Measurements from ENCODE around the gene MCF2L. TPM values are rescaled to one million over a fixed set of nuclear protein-coding genes. Genes with fewer than 3 reads are reported as not detected.
A peak's percentile ranks its signal among the peaks of the same experiment; 100 is the strongest.
"Not testable (repeated sequence)": the region's sequence is repeated elsewhere in the genome, so short reads cannot be mapped to it uniquely, and the experiment has no call there.

The MCF2L gene
- total RNA-seq, 1 donor from 2014 or later: 6.7 TPM

DNA sequence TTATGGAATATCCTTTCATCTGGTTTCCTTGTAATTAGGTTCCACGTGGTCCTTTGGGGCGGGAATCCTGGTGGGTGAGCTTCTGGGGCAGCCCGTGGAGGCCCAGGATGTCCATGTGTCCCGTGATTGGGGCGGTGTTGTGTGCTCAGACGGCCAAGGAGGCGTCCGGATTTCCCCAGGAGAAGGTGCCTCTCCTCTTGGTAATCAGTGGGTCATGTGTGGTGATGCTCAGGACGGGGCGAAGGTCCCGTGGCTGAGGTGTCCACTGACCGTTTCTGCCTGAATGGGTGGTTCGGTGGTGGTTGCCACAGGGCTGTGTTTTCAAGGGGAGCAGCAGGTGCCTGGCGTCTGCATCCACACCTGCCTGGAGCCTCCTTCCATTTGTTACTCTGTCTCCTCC, 84.4 kb downstream of the MCF2L start:
- Mint-ChIP-seq H3K27ac (ENCODE audit: unreplicated experiment) (no peak overlapping the region), H3K27me3 (ENCODE audit: low read depth) (peaks cover 10% of the 10 kb centered on the region), H3K4me1 (ENCODE audit: low read depth) (peaks cover 4% of the 10 kb centered on the region), H3K4me3 (ENCODE audit: unreplicated experiment) (no peak overlapping the region), H3K36me3 (ENCODE audit: low read depth) (peaks cover 3% of the 10 kb centered on the region), H3K9me3 (ENCODE audit: low read depth) (no peaks in the 10 kb centered on the region)
- TF ChIP-seq, protein P1, sequence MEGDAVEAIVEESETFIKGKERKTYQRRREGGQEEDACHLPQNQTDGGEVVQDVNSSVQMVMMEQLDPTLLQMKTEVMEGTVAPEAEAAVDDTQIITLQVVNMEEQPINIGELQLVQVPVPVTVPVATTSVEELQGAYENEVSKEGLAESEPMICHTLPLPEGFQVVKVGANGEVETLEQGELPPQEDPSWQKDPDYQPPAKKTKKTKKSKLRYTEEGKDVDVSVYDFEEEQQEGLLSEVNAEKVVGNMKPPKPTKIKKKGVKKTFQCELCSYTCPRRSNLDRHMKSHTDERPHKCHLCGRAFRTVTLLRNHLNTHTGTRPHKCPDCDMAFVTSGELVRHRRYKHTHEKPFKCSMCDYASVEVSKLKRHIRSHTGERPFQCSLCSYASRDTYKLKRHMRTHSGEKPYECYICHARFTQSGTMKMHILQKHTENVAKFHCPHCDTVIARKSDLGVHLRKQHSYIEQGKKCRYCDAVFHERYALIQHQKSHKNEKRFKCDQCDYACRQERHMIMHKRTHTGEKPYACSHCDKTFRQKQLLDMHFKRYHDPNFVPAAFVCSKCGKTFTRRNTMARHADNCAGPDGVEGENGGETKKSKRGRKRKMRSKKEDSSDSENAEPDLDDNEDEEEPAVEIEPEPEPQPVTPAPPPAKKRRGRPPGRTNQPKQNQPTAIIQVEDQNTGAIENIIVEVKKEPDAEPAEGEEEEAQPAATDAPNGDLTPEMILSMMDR (IDR thresholded peaks at IDR 0.05): no peak
- peak; percentile 74 for DNase-seq (ENCODE audit: low spot score)

DNA sequence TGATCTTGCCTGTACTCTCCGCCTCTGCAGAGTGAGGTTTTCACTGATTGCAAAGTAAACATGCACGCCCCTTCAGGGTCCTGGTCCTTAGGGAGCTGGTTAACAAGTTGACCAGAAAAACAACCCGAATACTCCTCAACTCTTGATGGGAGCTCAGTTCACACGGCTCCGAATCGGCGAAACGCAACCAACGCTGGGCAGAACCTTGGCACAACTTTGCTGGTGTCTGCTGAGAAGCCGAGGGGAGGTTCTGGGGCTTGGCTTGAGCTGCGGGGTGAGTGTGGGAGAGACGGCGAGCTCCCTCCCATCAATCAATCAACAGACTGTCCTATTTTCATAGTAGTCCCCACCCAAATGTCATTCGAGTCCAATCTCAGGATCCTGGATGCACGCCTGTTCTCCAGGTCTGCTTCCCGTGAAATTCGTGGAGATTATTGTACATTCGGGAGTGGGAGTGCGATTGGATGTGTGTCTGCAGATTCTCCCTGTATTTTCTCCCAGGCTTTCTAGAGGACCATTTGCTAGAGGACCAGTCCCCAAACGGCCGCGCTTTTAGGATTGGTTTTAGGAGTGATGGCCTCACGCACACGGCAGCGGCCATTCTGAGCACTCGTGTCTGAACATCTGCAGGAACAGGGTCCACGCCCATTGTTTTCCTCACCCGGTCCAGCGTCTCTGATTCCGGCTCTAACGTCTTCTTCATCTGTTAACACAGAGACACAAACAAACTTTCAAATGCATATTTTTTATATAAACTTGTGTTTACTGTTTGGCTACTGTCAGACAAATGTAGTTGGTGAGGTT, 85.0 kb downstream of the MCF2L start:
- no peak overlapping the region for H3K27ac Mint-ChIP-seq (ENCODE audit: unreplicated experiment)
- no peaks in the 10 kb centered on the region for H3K9me3 Mint-ChIP-seq (ENCODE audit: low read depth)
- peaks cover 4% of the 10 kb centered on the region for H3K4me1 Mint-ChIP-seq (ENCODE audit: low read depth)
- DNase-seq (ENCODE audit: low spot score): peak; percentile 44
- H3K36me3 Mint-ChIP-seq (ENCODE audit: low read depth): peaks cover 3% of the 10 kb centered on the region
- peaks cover 10% of the 10 kb centered on the region for H3K27me3 Mint-ChIP-seq (ENCODE audit: low read depth)
- TF ChIP-seq, protein P1 (IDR thresholded peaks at IDR 0.05): no peak
- H3K4me3 Mint-ChIP-seq (ENCODE audit: unreplicated experiment): no peak overlapping the region

DNA sequence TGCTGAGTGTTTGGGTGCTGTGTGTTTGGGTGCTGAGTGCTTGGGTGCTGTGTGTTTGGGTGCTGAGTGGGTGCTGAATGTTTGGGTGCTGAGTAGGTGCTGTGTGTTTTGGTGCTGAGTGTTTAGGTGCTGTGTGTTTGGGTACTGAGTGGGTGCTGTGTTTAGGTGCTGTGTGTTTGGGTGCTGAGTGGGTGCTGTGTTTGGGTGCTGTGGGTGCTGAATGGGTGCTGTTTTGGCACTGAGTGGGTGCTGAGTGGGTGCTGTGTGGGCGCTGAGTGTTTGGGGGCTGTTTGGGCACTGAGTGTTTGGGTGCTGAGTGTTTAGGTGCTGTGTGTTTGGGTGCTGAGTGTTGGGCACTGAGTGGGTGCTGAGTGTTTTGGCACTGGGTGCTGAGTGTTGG, 88.1 kb downstream of the MCF2L start:
- no peak overlapping the region for H3K27ac Mint-ChIP-seq (ENCODE audit: unreplicated experiment)
- TF ChIP-seq, protein P1 (IDR thresholded peaks at IDR 0.05): no peak
- peaks cover 10% of the 10 kb centered on the region for H3K27me3 Mint-ChIP-seq (ENCODE audit: low read depth)
- H3K36me3 Mint-ChIP-seq (ENCODE audit: low read depth): peaks cover 3% of the 10 kb centered on the region
- no peaks in the 10 kb centered on the region for H3K9me3 Mint-ChIP-seq (ENCODE audit: low read depth)
- H3K4me3 Mint-ChIP-seq (ENCODE audit: unreplicated experiment): no peak overlapping the region
- DNase-seq (ENCODE audit: low spot score): peak; percentile 44
- peaks cover 4% of the 10 kb centered on the region for H3K4me1 Mint-ChIP-seq (ENCODE audit: low read depth)

DNA sequence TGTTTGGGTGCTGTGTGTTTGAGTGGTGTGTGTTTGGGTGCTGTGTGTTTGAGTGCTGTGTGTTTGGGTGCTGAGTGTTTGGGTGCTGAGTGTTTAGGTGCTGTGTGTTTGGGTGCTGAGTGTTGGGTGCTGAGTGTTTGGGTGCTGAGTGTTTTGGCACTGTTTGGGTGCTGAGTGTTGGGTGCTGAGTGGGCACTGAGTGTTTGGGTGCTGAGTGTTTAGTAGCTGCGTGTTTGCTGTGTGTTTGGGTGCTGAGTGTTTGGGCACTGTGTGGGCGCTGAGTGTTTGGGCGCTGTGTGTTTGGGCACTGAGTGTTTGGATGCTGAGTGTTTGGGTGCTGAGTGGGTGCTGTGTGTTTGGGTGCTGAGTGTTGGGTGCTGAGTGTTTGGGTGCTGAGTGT, 88.5 kb downstream of the MCF2L start:
- H3K27me3 Mint-ChIP-seq (ENCODE audit: low read depth); H3K9me3 Mint-ChIP-seq (ENCODE audit: low read depth); H3K27ac Mint-ChIP-seq (ENCODE audit: unreplicated experiment); H3K4me1 Mint-ChIP-seq (ENCODE audit: low read depth); H3K4me3 Mint-ChIP-seq (ENCODE audit: unreplicated experiment); H3K36me3 Mint-ChIP-seq (ENCODE audit: low read depth): not testable (repeated sequence)
- DNase-seq (ENCODE audit: low spot score): peak; percentile 35

DNA sequence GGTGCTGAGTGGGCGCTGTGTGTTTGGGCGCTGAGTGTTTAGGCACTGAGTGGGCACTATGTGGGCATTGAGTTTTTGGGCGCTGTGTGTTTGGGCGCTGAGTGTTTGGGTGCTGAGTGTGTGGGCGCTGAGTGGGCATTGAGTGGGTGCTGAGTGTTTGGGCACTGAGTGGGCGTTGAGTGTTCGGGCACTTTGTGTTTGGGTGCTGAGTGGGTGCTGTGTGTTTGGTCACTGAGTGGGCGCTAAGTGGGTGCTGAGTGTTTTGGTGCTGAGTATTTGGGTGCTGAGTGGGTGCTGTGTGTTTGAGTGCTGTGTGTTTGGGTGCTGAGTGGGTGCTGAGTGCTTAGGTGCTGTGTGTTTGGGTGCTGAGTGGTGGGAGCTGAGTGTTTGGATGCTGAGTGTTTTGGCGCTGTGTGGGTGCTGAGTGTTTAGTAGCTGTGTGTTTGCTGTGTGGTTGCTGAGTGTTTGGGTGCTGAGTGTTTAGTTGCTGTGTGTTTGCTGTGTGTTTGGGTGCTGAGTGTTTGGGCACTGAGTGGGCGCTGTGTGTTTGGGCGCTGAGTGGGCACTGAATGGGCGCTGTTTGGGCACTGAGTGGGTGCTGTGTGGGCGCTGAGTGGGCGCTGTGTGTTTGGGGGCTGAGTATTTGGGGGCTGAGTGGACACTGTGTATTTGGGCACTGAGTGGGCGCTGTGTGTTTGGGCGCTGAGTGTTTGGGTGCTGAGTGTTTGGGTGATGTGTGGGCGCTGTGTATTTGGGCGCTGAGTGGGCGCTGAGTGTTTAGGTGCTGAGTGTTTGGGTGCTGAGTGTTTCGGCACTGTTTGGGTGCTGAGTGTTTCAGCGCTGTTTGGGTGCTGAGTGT, 89.3 kb downstream of the MCF2L start:
- Mint-ChIP-seq H3K36me3 (ENCODE audit: low read depth) (no peaks in the 10 kb centered on the region), H3K27ac (ENCODE audit: unreplicated experiment) (no peak overlapping the region), H3K9me3 (ENCODE audit: low read depth) (no peaks in the 10 kb centered on the region), H3K27me3 (ENCODE audit: low read depth) (peaks cover 3% of the 10 kb centered on the region), H3K4me1 (ENCODE audit: low read depth) (peaks cover 4% of the 10 kb centered on the region), H3K4me3 (ENCODE audit: unreplicated experiment) (no peak overlapping the region)
- DNase-seq (ENCODE audit: low spot score): peak; percentile 41
- TF ChIP-seq, protein P1 (IDR thresholded peaks at IDR 0.05): no peak

All from chondrocyte (in vitro differentiated cells).